ENCODE measurements around the gene RALGAPA2. TPM values are rescaled to one million over a fixed set of nuclear protein-coding genes. Genes with fewer than 3 reads are reported as not detected.

The RALGAPA2 gene
- total and polyA plus RNA-seq, 2 donors (not counting 1 experiment from before 2014, with no cell fraction given), result 1.2 to 7.6 TPM

- H2AFZ ChIP-seq (ENCODE audit: low read length), result no peak overlapping the region
- H4K20me1 ChIP-seq (ENCODE audit: control insufficient read depth, extremely low read depth, insufficient read depth, low read length), result no peaks in the 10 kb centered on the region
- DNase-seq (ENCODE audit: low read depth in 2 of 2), result no peak
- H3K4me3 ChIP-seq (replicated peaks in 1 of 4; ENCODE audit: control extremely low read depth in 1 of 4, insufficient read depth in 1 of 4, low read depth in 3 of 4, low read length in 4 of 4), result no peak overlapping the region
- H3K36me3 ChIP-seq (ENCODE audit: control insufficient read depth, insufficient read depth, low read length), result no peaks in the 10 kb centered on the region
- H3K27me3 ChIP-seq (ENCODE audit: control insufficient read depth, insufficient read depth, low read length), result no peaks in the 10 kb centered on the region
- no peak overlapping the region for H3K27ac ChIP-seq (ENCODE audit: insufficient read depth, low read length)
- H3K79me2 ChIP-seq (ENCODE audit: control insufficient read depth, insufficient read depth, low read length), result no peaks in the 10 kb centered on the region
- peaks cover 4% of the 10 kb centered on the region for H3K4me1 ChIP-seq (ENCODE audit: control insufficient read depth, extremely low read depth, insufficient read depth, low read length)
- H3K9me3 ChIP-seq (ENCODE audit: control insufficient read depth, insufficient read depth, low read depth, low read length), result no peaks in the 10 kb centered on the region
- TF ChIP-seq EZH2 (IDR thresholded peaks at IDR 0.05; ENCODE audit: low read length, missing control alignments), result no peak
- TF ChIP-seq, protein P1, sequence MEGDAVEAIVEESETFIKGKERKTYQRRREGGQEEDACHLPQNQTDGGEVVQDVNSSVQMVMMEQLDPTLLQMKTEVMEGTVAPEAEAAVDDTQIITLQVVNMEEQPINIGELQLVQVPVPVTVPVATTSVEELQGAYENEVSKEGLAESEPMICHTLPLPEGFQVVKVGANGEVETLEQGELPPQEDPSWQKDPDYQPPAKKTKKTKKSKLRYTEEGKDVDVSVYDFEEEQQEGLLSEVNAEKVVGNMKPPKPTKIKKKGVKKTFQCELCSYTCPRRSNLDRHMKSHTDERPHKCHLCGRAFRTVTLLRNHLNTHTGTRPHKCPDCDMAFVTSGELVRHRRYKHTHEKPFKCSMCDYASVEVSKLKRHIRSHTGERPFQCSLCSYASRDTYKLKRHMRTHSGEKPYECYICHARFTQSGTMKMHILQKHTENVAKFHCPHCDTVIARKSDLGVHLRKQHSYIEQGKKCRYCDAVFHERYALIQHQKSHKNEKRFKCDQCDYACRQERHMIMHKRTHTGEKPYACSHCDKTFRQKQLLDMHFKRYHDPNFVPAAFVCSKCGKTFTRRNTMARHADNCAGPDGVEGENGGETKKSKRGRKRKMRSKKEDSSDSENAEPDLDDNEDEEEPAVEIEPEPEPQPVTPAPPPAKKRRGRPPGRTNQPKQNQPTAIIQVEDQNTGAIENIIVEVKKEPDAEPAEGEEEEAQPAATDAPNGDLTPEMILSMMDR (conservative IDR thresholded peaks at IDR 0.05 in 1 of 2, IDR thresholded peaks at IDR 0.05 in 1 of 2; ENCODE audit: low read depth in 1 of 2, low read length in 2 of 2), result no peak
- no peak overlapping the region for H3K9ac ChIP-seq (ENCODE audit: insufficient read depth, low read length)
- H3K4me2 ChIP-seq (ENCODE audit: extremely low read depth, insufficient read depth, low read length), result no peak overlapping the region
Observed at GRCh38 chr20:20490673-20491072, 221.8 kb downstream of the RALGAPA2 start.

DNA sequence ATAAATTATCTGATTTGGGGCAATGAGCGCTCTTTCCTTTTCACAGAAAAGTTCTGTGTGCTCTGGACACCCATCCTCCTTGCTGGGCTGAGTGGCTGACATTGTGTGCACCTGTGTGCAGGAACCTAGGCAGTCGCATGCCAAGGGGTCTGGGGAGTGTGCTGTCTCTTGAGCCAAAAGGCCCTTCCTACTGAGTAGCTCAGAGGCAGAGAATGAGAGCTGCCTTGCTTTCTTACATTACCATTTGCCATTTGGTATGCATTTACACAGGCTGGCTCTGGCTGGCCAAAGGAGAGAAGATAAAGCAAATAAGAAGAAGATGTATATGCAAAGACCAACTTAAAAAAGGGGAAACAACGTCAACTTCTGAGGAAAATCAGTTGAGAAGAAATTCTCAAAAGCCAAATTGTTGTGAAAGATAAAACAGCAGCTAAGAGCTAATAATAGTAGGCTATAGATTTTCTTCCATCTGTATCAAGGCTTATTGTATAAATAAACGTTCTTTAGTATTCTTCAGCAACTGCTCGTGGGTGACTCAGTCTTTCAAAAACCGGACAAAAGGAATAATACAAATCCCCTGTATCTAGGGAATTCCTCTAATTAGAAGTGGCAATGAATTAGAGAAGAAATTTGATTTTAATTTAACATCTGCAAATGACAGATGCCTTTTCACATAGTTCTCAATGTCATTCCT, 222.6 kb downstream of the RALGAPA2 start:
- Histone ChIP-seq H4K20me1 (ENCODE audit: control insufficient read depth, extremely low read depth, insufficient read depth, low read length) (no peaks in the 10 kb centered on the region), H3K4me3 (replicated peaks in 1 of 4; ENCODE audit: control extremely low read depth in 1 of 4, insufficient read depth in 1 of 4, low read depth in 3 of 4, low read length in 4 of 4) (no peak overlapping the region), H3K4me2 (ENCODE audit: extremely low read depth, insufficient read depth, low read length) (peak overlapping the region; percentile 29), H3K27ac (ENCODE audit: insufficient read depth, low read length) (no peak overlapping the region), H2AFZ (ENCODE audit: low read length) (no peak overlapping the region), H3K79me2 (ENCODE audit: control insufficient read depth, insufficient read depth, low read length) (no peaks in the 10 kb centered on the region), H3K36me3 (ENCODE audit: control insufficient read depth, insufficient read depth, low read length) (no peaks in the 10 kb centered on the region), H3K4me1 (ENCODE audit: control insufficient read depth, extremely low read depth, insufficient read depth, low read length) (peaks cover 4% of the 10 kb centered on the region), H3K9me3 (ENCODE audit: control insufficient read depth, insufficient read depth, low read depth, low read length) (no peaks in the 10 kb centered on the region), H3K27me3 (ENCODE audit: control insufficient read depth, insufficient read depth, low read length) (no peaks in the 10 kb centered on the region), H3K9ac (ENCODE audit: insufficient read depth, low read length) (no peak overlapping the region)
- TF ChIP-seq, protein P1 (conservative IDR thresholded peaks at IDR 0.05 in 1 of 2, IDR thresholded peaks at IDR 0.05 in 1 of 2; ENCODE audit: low read depth in 1 of 2, low read length in 2 of 2), result no peak
- TF ChIP-seq EZH2 (IDR thresholded peaks at IDR 0.05; ENCODE audit: low read length, missing control alignments), result no peak
- DNase-seq (ENCODE audit: low read depth in 2 of 2), result peak; percentile 39 to 60

GRCh38 chr20:20489054-20489453, 223.4 kb downstream of the RALGAPA2 start:
- Histone ChIP-seq H3K27me3 (ENCODE audit: control insufficient read depth, insufficient read depth, low read length) (no peaks in the 10 kb centered on the region), H3K27ac (ENCODE audit: insufficient read depth, low read length) (no peak overlapping the region), H3K4me1 (ENCODE audit: control insufficient read depth, extremely low read depth, insufficient read depth, low read length) (peaks cover 4% of the 10 kb centered on the region), H3K36me3 (ENCODE audit: control insufficient read depth, insufficient read depth, low read length) (no peaks in the 10 kb centered on the region), H3K9ac (ENCODE audit: insufficient read depth, low read length) (no peak overlapping the region), H3K4me2 (ENCODE audit: extremely low read depth, insufficient read depth, low read length) (no peak overlapping the region), H3K9me3 (ENCODE audit: control insufficient read depth, insufficient read depth, low read depth, low read length) (no peaks in the 10 kb centered on the region), H3K4me3 (replicated peaks in 1 of 4; ENCODE audit: control extremely low read depth in 1 of 4, insufficient read depth in 1 of 4, low read depth in 3 of 4, low read length in 4 of 4) (no peak overlapping the region), H2AFZ (ENCODE audit: low read length) (no peak overlapping the region), H3K79me2 (ENCODE audit: control insufficient read depth, insufficient read depth, low read length) (no peaks in the 10 kb centered on the region), H4K20me1 (ENCODE audit: control insufficient read depth, extremely low read depth, insufficient read depth, low read length) (no peaks in the 10 kb centered on the region)
- TF ChIP-seq EZH2 (IDR thresholded peaks at IDR 0.05; ENCODE audit: low read length, missing control alignments), result no peak
- TF ChIP-seq, protein P1 (conservative IDR thresholded peaks at IDR 0.05 in 1 of 2, IDR thresholded peaks at IDR 0.05 in 1 of 2; ENCODE audit: low read depth in 1 of 2, low read length in 2 of 2), result no peak
- peak; percentile 28 to 62 for DNase-seq (ENCODE audit: low read depth in 2 of 2)
